Dermis blood vessel endothelial cell (primary cell): ENCODE data around the gene AQP9. TPM values are rescaled to one million over a fixed set of nuclear protein-coding genes. Genes with fewer than 3 reads are reported as not detected.

ENCODE experiments used
- DNase-seq: peaks from one replicate; pipeline ENCODE4 v3.0.0; 2010
- total RNA-seq: library from RNA; depleted of rRNA; stranded (reverse); fragments of >200 nt; gene quantifications from 2 replicates; pipeline ENCODE4 v1.2.3, GENCODE V29; 2014

Gene AQP9
- total RNA-seq, 1 donor from 2014 or later, result under 0.01 TPM

DNA sequence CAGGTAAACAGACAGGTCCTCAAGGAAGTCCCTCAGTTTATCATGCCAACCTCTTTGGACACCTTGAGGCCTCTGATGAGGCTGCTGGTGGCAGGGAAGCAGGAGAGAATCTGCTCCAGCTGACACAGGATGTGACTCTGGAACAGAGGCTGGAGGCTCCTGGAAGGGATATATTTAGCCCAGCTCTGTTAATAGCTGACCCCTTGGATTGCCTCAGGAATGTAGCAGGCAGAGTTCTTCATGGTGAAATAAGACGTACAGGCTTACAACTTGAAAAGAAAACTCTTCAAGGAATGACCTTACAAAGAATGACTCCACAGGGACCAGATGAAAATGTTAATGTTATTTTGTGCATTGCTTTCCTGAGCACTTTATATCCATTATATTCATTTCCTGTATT, 90.5 kb downstream of the AQP9 start:
- DNase-seq, result peak; percentile 45

DNA sequence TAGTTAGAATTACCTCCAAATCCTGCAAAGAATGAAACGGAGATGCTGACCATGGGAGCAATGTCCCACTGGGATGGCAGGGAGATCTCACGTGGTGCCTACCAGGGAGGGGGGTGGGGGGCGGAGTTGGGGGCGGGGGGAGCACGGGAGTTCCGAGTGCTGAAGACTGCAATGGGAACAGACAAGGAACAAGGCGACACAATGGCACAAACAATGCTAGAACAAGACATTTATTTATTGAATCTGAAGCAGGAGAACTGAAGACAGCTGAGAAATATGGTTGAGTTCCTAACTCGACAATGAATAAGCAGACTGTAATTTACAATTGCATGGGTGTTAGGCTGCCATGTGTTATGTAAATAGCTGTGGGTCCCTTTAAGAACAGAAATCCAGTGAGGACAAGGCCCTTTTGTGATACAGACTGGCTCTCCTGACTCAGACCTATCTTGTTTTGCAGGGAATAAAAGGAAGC, 91.2 kb downstream of the AQP9 start:
- DNase-seq, result no peak

- DNase-seq, result no peak
These were observed 94.3 kb downstream of the AQP9 start for GRCh38 chr15:58232281-58233065.

- no peak for DNase-seq
These were observed 95.2 kb downstream of the AQP9 start for GRCh38 chr15:58233341-58233740.

Other genes with a start within 250 kb of the AQP9 start
- gene ALDH1A2, start 72.7 kb upstream of the AQP9 start, total RNA-seq, result 29.4 and 70.9 TPM in 2 replicates